Choroid plexus epithelial cell (primary cell): ENCODE results near the gene ZNF585A.
"Not testable (repeated sequence)": the region's sequence is repeated elsewhere in the genome, so short reads cannot be mapped to it uniquely, and the experiment has no call there.

Experiments used
- DNase-seq: peaks from one replicate; pipeline ENCODE4 v3.0.0-alpha.2; 2010; ENCODE audit warnings: low read depth
- H3K4me3 ChIP-seq: 2 replicates; pipeline ENCODE4 v1.5.1; 2011; ENCODE audit warnings: low read depth, mild to moderate bottlenecking, control low read depth, low read length, moderate library complexity
- TF ChIP-seq, protein P1 (sequence below): conservative IDR thresholded peaks from 2 replicates; pipeline ENCODE4 v1.5.1; 2011; ENCODE audit warnings: low read depth, mild to moderate bottlenecking, control low read depth, inconsistent platforms, low read length, moderate library complexity

The ZNF585A gene

DNA sequence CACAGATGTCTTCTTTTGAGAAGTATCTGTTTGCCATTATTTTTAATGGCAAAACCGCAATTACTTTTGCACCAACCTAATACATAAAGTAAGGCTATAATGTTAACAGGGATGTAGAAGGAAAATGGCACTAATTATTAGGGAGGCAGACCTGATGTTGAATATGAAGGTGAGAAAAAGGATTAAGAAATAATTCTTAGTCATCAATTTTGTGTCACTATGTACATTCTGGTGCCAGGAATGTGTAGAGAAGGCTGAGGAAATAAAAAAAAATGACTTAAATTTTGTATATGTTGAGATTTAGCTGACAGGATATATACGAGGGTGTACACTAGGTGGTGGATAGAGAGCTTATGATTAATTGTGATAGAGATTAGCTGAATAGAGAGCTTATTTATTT, 25.3 kb upstream of the ZNF585A start:
- H3K4me3 ChIP-seq, result no peak overlapping the region
- TF ChIP-seq, protein P1, sequence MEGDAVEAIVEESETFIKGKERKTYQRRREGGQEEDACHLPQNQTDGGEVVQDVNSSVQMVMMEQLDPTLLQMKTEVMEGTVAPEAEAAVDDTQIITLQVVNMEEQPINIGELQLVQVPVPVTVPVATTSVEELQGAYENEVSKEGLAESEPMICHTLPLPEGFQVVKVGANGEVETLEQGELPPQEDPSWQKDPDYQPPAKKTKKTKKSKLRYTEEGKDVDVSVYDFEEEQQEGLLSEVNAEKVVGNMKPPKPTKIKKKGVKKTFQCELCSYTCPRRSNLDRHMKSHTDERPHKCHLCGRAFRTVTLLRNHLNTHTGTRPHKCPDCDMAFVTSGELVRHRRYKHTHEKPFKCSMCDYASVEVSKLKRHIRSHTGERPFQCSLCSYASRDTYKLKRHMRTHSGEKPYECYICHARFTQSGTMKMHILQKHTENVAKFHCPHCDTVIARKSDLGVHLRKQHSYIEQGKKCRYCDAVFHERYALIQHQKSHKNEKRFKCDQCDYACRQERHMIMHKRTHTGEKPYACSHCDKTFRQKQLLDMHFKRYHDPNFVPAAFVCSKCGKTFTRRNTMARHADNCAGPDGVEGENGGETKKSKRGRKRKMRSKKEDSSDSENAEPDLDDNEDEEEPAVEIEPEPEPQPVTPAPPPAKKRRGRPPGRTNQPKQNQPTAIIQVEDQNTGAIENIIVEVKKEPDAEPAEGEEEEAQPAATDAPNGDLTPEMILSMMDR, result no peak
- DNase-seq, result no peak

DNA sequence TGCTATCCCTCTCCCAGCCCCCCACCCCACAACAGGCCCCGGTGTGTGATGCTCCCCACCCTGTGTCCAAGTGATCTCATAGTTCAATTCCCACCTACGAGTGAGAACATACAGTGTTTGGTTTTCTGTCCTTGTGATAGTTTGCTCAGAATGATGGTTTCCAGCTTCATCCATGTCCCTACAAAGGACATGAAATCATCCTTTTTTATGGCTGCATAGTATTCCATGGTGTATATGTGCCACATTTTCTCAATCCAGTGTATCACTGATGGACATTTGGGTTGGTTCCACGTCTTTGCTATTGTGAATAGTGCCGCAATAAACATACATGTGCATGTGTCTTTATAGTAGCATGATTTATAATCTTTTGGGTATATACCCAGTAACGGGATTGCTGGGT, 24.6 kb upstream of the ZNF585A start:
- not testable (repeated sequence) for DNase-seq, H3K4me3 ChIP-seq

DNA sequence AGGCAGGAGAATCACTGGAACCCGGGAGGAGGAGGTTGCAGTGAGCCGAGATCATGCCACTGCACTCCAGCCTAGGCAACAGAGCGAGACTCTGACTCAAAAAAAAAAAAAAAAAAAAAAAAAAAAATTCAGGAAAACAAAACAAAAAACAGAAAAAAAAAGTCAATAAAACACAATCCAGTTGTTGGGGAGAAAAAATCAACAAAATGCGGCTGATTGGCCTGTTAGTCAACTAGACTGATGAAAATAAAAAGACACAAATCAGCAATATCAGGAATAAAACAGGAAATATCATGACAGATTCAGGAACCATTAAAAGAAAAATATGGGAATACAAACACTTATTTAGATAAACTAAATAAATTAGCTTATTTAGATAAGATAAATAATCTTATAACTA, 22.8 kb upstream of the ZNF585A start:
- H3K4me3 ChIP-seq, DNase-seq: not testable (repeated sequence)

DNA sequence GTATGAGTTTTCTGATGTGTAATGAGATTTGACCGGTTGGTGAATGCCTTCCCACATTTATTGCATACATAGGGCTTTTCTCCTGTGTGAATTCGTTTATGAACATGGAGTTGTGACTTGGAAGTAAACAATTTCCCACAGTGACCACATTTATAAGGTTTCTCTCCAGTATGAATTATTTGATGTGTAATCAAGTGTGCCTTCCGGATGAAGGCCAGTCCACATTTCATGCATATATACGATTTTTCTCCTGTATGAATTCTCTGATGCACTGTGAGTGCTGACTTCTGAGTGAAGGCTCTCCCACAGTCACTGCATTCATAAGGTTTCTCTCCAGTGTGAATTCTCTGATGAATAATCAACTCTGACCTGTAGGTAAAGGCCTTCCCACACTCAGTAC, 13.6 kb upstream of the ZNF585A start:
- DNase-seq, H3K4me3 ChIP-seq: not testable (repeated sequence)

DNA sequence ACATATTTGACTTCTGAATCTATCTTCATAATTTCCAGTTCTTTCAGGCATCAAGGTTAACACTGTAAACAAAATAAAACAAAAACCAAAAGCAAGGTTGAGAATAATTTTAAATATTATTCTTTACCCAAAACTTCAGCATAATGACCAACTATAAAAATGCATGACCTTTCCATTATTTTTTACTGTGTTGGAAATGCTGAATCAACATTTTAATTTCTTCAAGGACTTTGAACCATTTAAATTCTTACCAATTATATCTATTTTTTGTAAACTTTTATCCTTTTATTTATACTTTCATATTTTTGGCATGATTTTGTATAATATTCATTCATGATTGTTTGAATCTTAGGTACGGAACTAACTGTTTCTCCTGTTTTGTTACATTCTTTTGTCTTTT, 6.9 kb downstream of the ZNF585A start:
- no peak overlapping the region for H3K4me3 ChIP-seq
- no peak for DNase-seq
- TF ChIP-seq, protein P1, result no peak

DNA sequence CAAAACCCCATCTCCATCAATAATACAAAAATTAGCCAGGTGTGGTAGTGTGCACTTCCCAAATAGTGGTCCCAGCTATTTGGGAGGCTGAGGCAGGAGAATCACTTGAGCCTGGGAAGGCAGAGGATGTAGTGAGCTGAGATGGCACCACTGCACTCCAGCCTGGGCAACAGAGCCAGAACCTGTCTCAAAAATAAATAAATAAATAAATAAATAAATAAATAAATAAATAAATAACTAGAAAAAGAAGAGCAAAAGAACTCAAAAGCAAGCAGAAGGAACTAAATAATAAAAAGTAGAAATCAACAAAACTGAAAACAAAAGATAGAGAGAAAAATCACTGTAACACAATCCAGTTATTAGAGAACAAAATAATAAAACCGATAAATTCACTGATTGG, 12.3 kb downstream of the ZNF585A start:
- H3K4me3 ChIP-seq, result no peak overlapping the region
- TF ChIP-seq, protein P1, result no peak
- no peak for DNase-seq

DNA sequence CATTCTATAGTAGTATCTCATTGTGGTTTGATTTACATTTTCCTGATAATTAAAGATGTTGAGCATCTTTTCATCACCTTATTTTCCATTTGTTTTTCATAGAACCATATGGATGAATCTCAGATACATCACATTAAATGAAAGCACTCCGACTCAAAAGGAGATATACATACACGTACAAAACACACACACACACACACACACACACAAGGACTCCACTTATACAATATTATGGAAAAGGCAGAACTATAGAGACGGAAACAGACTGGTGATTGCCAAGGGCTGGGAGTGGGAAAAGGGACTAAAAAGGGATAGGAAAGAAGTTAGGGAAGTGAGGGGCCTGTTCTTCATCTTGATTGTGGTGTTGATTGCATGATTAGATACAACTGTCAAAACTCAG, 24.3 kb downstream of the ZNF585A start:
- no peak overlapping the region for H3K4me3 ChIP-seq
- DNase-seq, result no peak
- TF ChIP-seq, protein P1, result no peak

DNA sequence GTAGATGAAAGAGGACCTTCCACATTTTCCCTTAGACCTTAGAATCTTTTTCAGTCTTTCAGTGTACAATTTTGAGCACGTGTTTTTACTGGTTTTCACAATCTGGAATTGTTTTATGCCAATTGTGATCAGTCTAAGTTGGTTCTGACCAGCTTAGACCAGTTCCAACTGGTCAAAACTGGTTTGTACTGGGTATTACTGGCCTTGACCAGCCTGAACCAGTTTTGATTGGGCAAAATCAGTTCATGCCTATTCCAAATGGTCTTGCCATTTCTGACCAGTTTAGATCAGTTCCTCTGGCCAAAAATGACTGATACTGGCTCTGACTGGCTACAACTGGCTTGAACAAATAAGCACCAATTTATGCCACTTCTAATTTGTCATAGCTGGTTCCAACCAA, 36.4 kb downstream of the ZNF585A start:
- H3K4me3 ChIP-seq, result no peak overlapping the region
- TF ChIP-seq, protein P1, result no peak
- no peak for DNase-seq

DNA sequence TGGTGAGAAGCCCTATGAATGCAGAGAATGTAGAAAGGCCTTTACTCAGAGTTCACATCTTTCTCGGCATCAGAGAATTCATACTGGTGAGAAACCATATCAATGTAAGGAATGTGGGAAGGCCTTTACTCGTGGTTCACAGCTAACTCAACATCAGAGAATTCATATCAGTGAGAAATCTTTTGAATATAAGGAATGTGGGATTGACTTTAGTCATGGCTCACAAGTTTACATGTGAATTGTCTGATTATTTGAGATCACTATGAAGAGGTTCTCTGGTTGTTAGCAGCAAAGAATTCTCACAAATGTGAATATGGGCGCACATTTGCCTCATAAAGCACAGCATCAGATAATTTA, 43.7 kb downstream of the ZNF585A start:
- H3K4me3 ChIP-seq, result no peak overlapping the region
- TF ChIP-seq, protein P1, result no peak
- DNase-seq, result no peak
